Cardiac septum (tissue), 1 donor: ENCODE results near the gene OR6T1. TPM values are rescaled to one million over a fixed set of nuclear protein-coding genes. Genes with fewer than 3 reads are reported as not detected.

ENCODE experiments used
- DNase-seq: peaks from one replicate; pipeline ENCODE4 v3.0.0-alpha.2; 2020; ENCODE audit warnings: low spot score
- intact Hi-C: fragments of 100-400 bp; cut with DNase I; formaldehyde crosslinking; loops from one replicate; pipeline ENCODE4 v1.14.0; 2022
- long read RNA-seq: library from polyadenylated mRNA; unstranded; transcript quantifications from one replicate; pipeline ENCODE4 v2.0.0, GENCODE V29; 2021
- total RNA-seq: library from RNA; stranded (reverse); fragmentation: NEBNext Ultra II Directional; extraction: Animal tissue kit (Norgen Biotek cat#: 25700); gene quantifications from one replicate; pipeline ENCODE4 v1.2.1, GENCODE V29; 2021
- donor health status: DM: no; HTN: no; CAD: no.

Gene OR6T1
- not detected for total RNA-seq
- long read RNA-seq = 0 reads

- intact Hi-C loops = no loop called here
- no peak for DNase-seq
Measured at GRCh38 chr11:123943738-123944137, at the start of gene OR6T1. Gene OR6T1, minus strand, starts transcription at chr11:123943838. Its CDS starts 0 bp downstream, at chr11:123943838.

GRCh38 chr11:123979311-123979710 is 35.7 kb upstream of the OR6T1 start:
- intact Hi-C loops = no loop called here
- DNase-seq = no peak

- no peak for DNase-seq
- intact Hi-C loops = no loop called here
Measured at GRCh38 chr11:123977731-123978347, 34.2 kb upstream of the OR6T1 start, which contains the start of gene OR10S1. Gene OR10S1, minus strand, starts transcription at chr11:123977781. Its CDS starts 117 bp downstream, at chr11:123977664.

GRCh38 chr11:123976770-123977560 is 33.3 kb upstream of the OR6T1 start:
- DNase-seq = no peak
- intact Hi-C loops = no loop called here

- DNase-seq = no peak
- intact Hi-C loops = no loop called here
Measured at GRCh38 chr11:123973816-123974215, 30.2 kb upstream of the OR6T1 start.

GRCh38 chr11:123956752-123957151 is 13.1 kb upstream of the OR6T1 start:
- no peak for DNase-seq
- intact Hi-C loops = no loop called here

GRCh38 chr11:123945132-123945531 is 1.5 kb upstream of the OR6T1 start:
- no peak for DNase-seq
- intact Hi-C loops = no loop called here

- no peak for DNase-seq
- intact Hi-C loops = no loop called here
Measured at GRCh38 chr11:123942413-123942812, 1.2 kb downstream of the OR6T1 start.

- intact Hi-C loops = no loop called here
- DNase-seq = no peak
Measured at GRCh38 chr11:123939317-123939716, 4.3 kb downstream of the OR6T1 start, which contains the start of gene OR4D5. Gene OR4D5, plus strand, starts transcription at chr11:123939617. Its CDS starts 0 bp downstream, at chr11:123939617.

GRCh38 chr11:123924027-123924426 is 19.6 kb downstream of the OR6T1 start:
- intact Hi-C loops = no loop called here
- DNase-seq = no peak

- DNase-seq = no peak
- intact Hi-C loops = no loop called here
Measured at GRCh38 chr11:123920943-123921342, 22.7 kb downstream of the OR6T1 start.

GRCh38 chr11:123905826-123906225 is 37.8 kb downstream of the OR6T1 start:
- intact Hi-C loops = no loop called here

GRCh38 chr11:123904932-123905331 is 38.7 kb downstream of the OR6T1 start:
- DNase-seq = no peak
- intact Hi-C loops = no loop called here

More at GRCh38 chr11:123905826-123906225, 37.8 kb downstream of the OR6T1 start:
- no peak for DNase-seq

- intact Hi-C loops = no loop called here
- no peak for DNase-seq
Measured at GRCh38 chr11:123903932-123904331, 39.7 kb downstream of the OR6T1 start.

GRCh38 chr11:123901867-123902266 is 41.8 kb downstream of the OR6T1 start, which contains the start of gene OR8D4:
Gene OR8D4, plus strand, starts transcription at chr11:123902167. Its CDS starts 4,265 bp downstream, at chr11:123906432.
- intact Hi-C loops = no loop called here

GRCh38 chr11:123899792-123900191 is 43.8 kb downstream of the OR6T1 start:
- no peak for DNase-seq
- intact Hi-C loops = no loop called here

More at GRCh38 chr11:123901867-123902266, 41.8 kb downstream of the OR6T1 start, which contains the start of gene OR8D4:
- DNase-seq = no peak

Other genes with a start within 250 kb of the OR6T1 start
- 6.2 TPM for gene ZNF202, start 202.2 kb downstream of the OR6T1 start, total RNA-seq
- gene OR6X1, start 189.3 kb downstream of the OR6T1 start, total RNA-seq = not detected
- gene OR6M1, start 137.5 kb downstream of the OR6T1 start, total RNA-seq = not detected
- gene TMEM225, start 58.2 kb downstream of the OR6T1 start, total RNA-seq = not detected
- gene OR8D4, start 41.7 kb downstream of the OR6T1 start, total RNA-seq = not detected
- not detected for gene OR4D5, start 4.2 kb downstream of the OR6T1 start, total RNA-seq
- not detected for gene OR10S1, start 33.9 kb upstream of the OR6T1 start, total RNA-seq
- not detected for gene OR10G6, start 51.3 kb upstream of the OR6T1 start, total RNA-seq
- not detected for gene OR10G4, start 69.2 kb upstream of the OR6T1 start, total RNA-seq
- not detected for gene OR10G9, start 79.2 kb upstream of the OR6T1 start, total RNA-seq
- not detected for gene OR10G8, start 83.0 kb upstream of the OR6T1 start, total RNA-seq
- gene OR10G7, start 97.5 kb upstream of the OR6T1 start, total RNA-seq = not detected
- 4.3 TPM for gene VWA5A, start 171.6 kb upstream of the OR6T1 start, total RNA-seq
- not detected for gene OR10D3, start 239.5 kb upstream of the OR6T1 start, total RNA-seq